ENCODE measurements around the gene SYTL3.
"Not testable (repeated sequence)": the region's sequence is repeated elsewhere in the genome, so short reads cannot be mapped to it uniquely, and the experiment has no call there.

SYTL3 gene

DNA sequence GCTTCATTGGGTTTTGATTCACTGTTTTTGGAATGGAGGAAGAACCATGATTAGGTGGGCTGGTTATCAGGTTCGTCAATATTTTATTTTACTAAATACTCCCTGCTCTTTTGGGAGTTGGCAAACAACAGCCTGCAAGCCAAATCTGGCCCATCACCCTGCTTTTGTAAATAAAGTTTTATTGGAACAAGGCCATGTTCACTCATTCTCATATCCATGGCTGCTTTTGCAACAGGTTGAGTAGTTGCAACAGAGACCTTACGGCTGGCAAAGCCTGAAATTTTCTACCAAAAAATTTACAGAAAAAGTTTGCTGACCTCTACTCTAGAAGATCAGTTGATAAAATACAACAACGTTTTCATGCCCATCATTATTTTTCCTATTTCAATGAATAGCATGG lies 45.1 kb downstream of the SYTL3 start:
- DNase-seq (ENCODE audit: low spot score): no peak

DNA sequence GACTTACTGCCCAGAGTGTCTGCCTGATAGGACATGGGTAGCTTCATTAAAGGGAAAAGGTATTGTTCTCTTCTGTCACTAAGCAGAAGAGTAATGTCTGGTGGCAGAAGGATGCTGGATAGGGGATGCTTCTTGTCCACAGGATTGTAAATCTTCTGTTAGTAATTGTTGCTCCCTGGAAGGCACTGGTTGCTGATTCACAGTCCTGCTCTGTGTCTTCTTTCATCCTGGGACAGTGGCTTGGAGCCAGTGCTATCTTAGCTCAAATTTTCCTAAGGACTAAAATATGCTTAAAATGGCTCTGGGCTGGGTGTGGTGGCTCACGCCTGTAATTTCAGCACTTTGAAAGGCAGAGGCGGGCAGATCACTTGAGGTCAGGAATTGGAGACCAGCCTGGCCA lies 48.0 kb downstream of the SYTL3 start:
- DNase-seq (ENCODE audit: low spot score): no peak

DNA sequence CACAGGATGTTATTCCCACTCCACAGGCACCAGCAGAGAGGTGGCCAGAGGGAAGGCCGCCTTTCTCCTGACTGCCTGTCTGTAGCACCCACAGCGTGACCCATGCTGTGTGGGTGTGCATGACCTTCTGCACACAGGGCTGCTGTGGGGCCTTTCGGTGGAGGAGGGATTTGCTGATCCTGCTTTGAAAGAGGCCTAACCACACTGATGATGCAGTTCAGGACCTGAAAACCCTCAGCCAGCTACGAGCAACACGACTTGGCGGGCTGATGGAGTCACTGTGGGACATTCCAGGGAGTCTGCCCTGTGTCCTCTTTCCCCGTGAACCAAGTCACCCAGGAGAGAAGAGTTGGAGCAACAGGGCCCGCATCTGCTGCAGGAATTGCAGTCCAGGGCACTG lies 49.1 kb downstream of the SYTL3 start:
- DNase-seq (ENCODE audit: low spot score): no peak

DNA sequence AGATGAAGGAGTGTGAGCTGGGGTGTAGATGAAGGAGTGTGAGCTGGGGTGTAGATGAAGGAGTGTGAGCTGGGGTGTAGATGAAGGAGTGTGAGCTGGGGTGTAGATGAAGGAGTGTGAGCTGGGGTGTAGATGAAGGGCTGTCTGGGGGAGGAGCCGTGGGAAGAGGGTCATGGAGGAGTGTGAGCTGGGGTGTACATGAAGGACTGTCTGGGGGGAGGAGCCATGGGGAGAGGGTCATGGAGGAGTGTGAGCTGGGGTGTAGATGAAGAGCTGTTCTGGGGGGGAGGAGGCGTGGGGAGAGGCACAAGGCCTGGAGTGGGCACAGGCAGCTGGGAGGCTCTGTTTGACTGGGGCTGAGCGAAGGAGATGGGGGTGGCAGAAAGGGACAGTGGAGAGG lies 51.4 kb downstream of the SYTL3 start:
- DNase-seq (ENCODE audit: low spot score): not testable (repeated sequence)

DNA sequence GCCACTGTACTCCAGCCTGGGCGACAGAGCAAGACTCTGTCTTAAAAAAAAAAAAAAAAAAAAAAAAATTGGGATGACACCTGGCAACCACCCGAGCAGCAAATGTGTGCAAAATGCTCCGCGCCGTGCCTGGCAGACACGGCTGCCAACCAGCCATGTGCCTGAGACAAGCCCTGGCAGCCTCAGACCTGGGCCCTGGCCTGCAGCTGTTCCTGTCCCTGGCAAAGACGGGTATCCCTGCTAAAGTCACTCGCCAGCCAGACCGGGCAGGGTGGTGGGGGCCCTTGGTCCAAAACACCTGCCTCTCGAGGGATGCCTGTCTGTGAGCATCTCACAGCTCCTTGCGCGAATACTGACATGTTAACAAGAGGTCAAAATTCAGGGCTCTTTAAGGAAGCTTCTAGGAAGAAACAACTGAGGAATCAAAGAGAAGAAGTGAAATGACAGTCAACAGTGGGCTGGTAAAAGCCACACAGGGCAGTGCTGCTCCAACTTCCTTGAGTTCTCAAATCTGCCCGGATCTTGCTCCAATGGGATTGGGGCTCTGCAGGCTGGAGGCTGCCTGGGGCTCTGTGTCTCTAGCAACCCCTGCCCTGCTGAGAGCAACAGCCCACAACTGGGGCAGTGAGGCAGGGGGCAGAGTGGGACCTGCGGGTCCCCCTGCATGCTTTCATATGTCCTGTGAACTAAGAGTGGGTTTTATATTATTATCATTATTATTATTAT lies 53.4 kb downstream of the SYTL3 start:
- DNase-seq (ENCODE audit: low spot score): no peak

DNA sequence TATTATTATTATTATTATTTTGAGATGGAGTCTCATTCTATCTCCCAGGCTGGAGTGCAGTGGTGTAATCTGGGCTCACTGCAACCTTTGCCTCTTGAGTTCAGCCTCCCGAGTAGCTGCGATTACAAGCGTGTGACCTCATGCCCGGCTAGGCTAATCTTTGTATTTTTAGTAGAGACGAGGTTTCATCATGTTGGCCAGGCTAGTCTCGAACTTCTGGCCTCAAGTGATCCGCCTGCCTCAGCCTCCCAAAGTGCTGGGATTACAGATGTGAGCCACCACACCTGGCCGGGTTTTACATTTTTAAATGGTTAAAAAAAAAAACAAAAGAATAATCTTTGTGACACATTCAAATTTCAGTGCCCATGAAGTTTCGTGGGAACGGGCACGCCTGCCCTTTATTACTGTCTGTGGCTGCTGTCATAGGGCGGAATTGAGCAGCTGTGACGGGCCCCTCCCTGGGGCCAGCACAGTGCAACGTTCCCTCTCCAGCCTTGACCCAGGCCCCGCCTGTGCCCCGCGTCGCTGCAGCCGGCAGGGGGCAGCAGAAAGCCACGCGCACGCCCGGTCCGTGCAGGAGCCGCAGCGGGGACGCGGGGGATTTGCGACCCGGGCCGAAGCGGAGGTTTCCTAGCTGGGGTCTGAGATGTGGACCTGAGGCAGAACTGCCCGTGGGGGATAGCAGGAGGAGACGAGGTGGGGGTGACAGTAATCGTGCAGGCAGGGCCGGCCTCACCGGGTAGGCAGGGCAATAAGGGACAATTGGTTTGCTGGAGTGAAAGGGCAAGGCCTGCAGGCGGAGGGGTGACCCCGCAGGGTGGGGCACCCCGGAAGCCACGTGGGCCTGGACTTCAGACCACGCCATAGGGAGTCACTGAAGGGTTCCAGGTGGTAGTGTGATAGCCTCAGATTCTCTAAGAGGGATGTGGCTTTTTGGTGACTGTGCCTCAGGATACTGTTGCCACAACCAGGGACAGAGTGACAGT lies 54.3 kb downstream of the SYTL3 start:
- peak; percentile 57 for DNase-seq (ENCODE audit: low spot score)

DNA sequence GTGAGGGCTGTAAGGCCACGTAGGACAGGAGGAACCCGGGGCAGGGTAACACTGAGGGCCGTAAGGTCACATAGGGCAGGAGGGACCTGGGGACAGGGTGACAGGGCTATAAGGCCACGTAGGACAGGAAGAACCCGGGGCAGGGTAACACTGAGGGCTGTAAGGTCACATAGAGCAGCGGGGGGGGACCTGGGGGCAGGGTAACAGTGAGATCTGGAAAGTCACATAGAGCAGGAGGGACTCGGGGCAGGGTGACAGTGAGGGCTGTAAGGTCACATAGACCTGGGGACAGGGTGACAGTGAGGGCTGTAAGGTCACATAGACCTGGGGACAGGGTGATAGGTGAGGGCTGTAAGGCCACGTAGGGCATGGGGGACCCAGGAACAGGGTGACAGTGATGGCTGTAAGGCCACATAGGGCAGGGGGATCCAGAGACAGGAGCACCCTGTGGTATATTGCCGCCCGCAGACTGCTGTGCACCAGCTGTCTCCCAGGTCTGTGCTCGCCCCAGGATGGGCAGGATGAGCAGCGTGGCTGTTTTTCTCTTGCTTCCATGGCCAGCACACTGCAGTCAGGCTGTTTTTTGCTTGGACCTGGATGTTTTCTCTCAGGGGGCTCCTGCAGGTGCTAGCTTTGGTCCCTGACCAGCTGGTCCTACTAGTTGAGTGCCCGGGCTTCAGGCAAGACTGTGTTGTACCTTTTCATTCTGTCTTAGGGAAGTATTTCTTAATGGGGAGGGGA lies 55.7 kb downstream of the SYTL3 start:
- no peak for DNase-seq (ENCODE audit: low spot score)

DNA sequence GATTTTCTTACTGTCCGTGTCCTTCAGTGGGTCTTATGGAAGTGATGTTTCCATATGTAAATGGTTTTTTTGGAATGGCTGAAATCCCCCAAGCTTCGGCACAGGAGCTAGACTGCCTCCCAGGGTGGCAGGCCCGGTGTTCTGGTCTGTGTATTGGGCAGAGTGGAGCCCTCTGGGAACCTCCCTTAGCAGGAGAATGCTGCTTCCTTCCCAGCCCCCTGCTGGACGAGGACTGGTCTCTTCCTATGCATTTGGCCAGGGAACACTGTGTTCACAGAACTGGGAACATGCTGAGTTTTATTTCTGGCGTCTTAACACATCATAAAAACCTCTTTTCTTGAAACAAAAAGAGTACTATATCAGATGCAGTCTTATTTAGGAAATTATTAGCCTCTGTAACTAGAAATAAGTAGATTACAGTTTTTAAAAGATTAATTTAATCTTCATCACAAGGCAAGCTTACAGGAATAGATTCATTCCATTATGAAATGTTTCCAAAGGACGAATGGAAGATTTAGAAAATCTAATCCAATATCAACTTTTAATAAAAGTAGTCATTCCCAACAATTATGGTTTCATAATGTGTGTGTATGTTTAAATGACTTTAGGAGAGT lies 56.6 kb downstream of the SYTL3 start:
- no peak for DNase-seq (ENCODE audit: low spot score)

DNA sequence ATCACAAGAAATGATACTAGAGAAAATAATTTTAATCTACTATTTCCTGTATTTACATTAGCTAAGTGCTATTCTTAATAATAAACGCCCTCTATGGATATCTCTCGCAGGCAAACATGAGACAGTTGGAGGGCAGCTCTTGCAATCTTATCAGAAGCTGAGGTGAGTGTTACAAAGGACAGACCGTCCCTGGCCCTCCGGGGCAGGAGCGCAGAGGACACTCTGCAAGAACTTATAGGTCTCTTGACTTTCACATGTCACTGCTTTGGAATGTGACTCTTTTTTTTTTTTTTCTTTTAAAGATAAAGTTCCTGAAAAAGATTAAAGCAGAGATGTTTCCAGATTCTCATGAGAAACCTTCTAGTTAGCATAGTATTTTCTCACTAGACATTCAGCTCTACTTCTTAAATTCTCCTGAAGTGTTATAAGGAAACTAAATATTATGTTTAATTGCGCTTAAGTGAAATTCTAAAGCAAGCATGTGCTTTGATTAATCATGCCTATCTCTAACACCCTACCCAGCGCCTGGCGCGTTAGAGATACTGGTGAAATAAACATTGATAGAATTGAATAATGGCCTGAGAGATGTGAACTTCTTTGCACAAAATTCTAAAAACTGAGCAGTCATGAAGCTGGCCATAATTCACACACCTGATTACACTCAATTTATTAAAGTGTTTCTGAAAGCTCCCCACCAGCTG lies 57.4 kb downstream of the SYTL3 start:
- DNase-seq (ENCODE audit: low spot score): no peak

DNA sequence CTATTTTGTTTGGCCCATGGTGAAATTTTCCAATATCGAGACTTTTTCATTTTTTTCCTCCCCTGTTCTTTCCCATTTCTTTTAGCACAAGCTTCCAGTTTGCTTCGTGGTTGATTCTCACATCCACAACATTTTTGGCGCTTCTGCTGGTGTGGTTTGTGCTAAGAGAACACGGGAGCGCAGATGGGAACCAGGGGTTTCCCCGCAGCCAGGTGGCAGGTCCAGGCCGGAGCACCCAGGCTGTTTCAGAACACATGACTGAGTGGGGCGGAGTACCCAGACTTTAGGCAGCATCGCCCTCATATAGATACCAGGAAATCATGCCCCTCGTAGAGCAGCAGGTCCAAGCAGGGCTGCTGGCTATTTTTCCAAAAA lies 58.0 kb downstream of the SYTL3 start:
- DNase-seq (ENCODE audit: low spot score): no peak

DNA sequence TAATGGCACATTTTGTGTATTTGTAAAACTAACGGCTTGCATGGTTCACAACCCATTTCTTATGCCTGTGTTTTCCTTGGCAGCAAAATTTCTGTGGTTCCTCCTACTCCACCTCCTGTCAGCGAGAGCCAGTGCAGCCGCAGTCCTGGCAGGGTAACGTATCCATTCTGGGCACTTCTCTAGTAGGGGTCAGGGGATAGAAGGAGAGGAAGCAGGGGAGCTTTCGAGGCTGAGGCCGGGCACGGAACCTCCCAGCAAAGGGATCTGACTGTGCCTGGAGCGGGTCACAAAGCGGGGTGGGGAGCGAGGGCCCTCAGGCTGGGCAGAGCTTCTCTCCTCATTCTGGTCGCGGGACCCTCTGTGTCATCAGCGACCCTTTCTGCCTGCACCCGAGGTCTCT lies 58.4 kb downstream of the SYTL3 start:
- no peak for DNase-seq (ENCODE audit: low spot score)

DNA sequence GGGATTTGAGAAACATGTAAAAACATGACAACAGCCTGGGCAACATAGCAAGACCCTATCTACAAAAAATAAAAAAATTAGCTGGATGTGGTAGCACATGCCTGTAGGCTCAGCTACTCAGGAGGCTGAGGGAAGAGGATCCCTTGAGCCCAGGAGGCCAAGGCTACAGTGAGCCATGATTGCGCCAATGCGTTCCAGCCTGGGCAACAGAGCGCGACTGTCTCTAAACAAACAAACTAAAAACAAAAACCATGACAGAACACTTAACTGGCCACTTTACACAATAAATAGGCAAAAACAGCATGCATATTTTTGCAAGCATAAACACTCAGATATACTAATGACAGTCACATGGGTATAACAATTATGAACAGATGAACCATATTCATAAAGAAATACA lies 60.0 kb downstream of the SYTL3 start:
- no peak for DNase-seq (ENCODE audit: low spot score)

DNA sequence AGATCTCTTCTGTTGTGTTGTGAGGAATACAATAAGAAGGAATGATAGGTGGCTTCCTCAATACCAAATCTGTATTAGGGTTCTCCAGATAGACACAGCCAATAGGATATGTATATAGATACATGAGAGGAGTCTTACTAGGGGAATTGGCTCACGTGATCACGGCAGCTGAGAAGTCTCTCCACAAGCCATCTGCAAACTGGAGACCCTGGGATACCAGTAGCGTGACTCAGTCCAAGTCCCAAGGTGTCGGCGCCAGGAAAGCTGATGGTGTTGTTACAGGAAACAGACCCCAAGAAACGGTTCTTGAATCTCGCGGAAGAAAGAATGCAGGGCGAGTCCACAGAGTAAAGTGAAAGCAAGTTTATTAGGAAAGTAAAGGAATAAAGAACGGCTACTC lies 61.4 kb downstream of the SYTL3 start:
- no peak for DNase-seq (ENCODE audit: low spot score)

DNA sequence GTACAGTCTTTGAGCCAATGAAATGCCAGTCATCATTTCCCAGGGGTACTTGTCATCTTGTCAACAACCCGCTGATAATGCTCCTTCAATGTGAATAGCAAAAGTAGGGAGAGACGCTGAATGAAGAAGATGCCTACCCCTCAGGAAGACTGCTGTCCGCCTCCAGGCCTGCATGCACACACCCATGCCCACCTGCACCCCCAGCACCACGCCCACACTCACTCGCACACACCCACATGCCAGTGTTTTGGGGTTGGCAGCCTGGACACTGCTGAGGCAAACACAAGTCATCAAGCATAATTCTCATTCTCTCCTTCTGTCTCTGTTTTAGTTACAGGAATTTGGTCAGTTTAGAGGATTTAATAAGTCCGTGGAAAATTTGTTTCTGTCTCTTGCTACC lies 63.6 kb downstream of the SYTL3 start:
- no peak for DNase-seq (ENCODE audit: low spot score)

DNA sequence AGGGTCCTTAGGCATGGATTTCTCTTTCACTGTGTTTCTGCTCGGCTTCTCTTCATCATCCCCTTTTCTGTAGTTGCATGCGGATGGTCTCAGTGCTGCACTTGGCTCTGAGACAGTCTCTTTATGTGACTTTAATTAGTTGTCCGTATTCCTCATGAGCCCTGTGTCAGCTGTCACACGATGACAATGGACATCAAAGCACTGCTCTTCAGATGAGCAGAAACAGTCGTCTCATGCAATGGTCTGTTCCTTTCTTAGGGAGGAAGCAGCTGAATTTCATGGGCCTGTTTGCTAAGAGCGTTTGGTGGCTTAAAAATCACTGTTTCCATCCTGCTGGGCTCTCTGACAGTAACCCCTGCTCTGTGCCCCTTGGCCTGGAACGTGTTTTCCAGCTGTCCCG lies 64.9 kb downstream of the SYTL3 start:
- no peak for DNase-seq (ENCODE audit: low spot score)

DNA sequence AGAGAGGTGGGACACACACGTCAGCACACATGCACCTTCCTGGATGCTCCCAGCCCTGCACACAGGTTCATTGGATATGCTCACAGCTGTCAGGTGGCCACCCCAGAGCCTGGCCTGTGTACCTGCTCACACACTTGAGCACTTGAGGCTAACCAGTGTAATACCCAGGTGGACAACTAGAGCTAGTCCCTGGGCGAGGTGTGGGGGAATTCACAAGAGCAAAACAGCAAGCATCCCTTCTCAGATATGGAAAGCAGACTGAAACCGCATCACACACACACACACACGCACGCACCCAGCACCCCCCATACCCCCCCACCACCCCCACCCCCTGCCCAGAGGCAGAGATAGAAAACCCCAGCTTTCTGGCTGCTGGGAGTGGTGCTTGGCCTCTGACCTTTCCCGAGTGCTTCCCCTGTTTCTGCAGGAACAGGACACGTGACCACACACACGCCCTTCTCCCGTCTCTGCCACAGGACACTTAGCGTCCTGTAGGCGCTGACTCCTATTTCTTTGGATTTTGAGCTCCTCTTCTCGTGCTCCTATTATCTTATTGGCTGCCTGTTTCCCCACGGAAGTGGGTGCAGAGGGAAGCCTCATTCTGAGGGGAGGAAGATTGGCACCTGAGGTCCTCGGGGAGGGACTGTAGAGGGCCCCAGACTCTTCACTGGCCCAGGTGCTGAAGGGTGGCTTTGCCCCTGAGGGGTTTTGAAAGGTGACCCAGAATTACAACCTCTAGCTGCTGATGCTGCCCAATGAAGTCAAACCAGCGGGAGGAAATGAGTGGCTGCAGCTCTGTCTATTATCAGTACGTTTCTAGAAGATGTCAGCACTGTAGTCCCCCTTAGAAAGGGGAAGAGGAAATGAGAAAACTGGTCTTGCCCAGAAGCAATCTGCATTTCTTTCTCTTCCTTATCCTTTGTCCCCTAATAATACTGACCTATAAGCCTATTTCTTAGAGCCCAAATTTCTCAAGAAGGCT lies 65.8 kb downstream of the SYTL3 start:
- DNase-seq (ENCODE audit: low spot score): peak; percentile 41

DNA sequence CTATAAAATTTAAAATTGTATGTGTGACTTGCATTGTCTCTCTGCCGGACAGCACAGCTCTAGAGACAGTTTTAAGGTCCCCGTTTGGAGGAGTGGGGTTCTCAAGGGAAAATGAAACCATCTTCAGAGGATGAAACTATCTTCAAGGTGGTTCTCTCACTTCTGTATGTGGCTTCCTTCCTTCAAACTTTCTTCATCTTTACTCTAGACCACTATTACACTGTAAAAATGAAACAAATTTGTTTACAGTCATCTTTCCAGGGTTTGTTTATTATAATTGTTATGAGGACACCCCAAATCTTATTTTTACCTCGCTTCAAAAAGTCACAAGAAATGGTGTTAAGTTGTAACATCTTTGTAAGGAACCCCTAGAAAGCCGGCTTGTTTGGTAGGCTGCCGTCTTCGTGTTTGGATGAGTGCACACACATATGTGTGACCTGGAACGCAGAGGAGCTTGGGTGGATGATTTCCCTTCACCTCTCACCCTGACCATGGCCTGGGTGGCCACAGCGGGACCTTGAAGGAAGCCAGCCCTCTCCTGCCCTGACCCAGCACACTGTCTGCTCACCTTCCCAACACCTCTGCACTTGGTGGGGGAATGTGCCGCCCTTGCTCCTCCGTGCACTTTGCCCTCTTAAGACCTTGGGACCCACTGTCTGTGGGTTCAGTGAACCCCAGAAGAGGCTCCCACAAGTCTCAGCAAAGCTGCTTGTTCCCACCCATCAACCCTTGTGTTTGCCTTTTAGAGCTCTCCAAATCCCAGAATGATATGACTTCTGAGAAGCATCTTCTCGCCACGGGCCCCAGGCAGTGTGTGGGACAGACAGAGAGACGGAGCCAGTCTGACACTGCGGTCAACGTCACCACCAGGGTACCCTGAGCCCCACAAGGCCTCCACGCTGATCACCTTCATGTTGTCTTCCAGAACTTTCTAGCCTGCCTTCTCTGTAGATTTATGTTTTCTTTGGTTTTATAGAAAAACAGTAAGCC lies 67.8 kb downstream of the SYTL3 start:
- DNase-seq (ENCODE audit: low spot score): no peak

DNA sequence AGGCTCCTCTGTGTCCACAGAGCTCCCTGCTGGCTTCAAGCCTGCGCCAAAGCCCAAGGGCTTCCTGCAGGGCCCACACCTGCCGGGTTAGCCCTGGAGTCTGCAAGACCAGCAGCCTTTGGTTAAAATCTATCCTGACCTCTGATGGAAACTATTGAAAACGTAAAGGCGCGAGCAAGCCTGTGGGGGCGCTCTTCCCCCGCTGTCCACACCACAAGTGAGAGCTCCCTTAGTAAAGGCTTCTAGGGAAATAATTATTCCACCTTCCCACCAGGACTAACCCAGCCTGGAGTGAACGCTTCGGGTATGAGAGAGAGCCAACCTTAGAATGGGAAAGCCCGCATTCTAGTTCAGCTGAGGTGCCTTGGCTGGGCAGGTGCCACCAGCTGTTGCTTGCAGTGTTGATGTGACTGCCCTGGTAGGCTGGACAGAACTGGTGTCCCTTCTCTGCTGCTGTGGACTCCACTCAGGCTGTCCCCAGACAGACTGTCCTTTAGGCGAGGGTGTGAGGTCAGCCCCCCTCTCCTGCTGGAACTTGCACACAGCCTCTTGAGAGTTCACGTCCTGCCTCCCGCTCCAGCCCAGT lies 68.7 kb downstream of the SYTL3 start:
- no peak for DNase-seq (ENCODE audit: low spot score)
